Iris pigment epithelial cell (primary cell): ENCODE measurements around the gene LMAN2.

Source experiments
- DNase-seq: peaks from one replicate; pipeline ENCODE4 v3.0.0-alpha.2; 2011; ENCODE audit warnings: low read depth

The LMAN2 gene

DNA sequence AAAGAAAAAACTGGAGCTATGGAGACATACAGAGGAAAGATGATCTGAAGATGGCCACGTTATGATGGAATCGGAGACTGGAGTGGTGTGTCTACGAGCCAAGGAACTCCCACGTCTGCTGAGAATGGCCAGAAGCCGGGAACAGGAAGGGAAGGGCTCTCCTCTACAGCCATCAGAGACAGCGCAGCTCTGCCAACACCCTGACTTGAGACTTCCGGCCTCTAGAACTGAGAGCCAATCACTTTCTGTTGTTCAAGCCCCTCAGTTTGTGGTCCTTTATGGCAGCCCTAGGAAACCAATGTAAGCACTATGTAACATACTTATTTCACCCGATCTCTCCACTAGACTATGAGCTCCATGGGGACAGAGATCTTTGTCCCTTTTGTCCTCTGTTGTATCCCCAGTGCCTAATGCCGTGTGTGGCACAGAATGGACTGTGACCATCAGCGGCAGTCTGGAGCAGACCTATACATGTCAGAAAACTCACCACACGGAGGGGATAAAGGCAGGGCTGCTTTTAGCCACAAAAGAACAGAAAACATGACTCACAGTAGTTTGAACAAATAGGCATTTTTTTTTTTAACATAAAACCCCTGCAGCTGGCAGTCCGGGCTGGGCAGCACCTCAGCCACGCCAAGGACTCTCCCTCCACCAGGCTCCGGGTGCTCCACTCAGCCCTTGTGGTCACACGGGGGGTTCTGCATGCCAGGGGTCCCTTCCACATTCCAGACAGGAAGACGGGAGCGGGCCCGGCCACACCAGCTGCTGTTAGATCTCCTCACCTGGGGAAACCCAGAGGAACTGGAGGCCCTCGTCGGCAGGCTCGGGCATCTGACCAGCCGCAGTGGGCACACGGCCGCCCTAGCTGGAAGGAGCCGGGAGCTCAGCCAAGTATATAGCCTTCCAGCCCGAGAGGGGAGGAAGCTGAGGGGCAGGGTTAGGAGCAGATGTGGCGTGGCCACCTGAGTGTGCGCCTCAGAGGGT lies 23.6 kb downstream of the LMAN2 start:
- DNase-seq = peak; percentile 62

- no peak for DNase-seq
Measured at GRCh38 chr5:177325868-177326381, 25.5 kb downstream of the LMAN2 start.

DNA sequence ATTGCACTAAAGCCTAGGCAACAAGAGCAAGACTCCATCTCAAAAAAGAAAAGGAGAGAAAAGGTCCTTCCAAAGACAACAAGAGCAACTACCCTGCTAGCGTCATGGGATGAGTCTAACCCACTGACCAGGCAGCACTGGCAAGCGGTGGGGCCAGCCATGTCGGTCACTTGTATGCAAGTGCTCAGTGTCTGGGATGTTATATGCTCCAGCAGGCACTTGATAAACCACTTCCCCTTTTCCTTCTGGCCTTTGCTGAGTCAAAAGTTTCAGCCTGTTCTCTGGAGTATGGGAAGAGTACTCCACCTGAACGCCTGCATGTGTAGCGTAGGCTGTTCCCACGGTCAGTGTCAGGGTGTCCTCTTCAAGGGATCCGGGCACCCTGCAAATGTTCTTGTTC lies 30.6 kb downstream of the LMAN2 start:
- no peak for DNase-seq

GRCh38 chr5:177319913-177320588 lies 31.4 kb downstream of the LMAN2 start:
- no peak for DNase-seq

DNA sequence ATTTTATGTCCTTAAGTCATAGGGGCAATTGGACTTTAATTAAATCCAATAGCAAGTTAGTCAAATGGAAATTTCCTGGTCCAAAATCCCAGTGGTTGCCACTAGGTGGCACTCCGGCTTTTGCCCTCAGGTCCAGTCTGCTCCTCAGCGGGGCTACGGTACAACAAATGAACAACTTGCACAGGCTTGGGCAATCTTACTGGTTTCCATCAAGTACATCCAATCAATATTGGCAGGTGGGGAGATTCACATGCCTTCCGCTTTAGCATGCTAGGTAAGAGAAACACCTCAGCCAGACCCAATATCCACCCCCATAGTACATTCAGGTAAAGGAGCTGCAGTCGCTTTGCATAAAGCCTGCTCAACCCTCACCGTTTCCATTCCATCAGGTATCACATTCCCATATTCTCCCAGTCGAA lies 33.5 kb downstream of the LMAN2 start:
- DNase-seq = peak; percentile 82

DNA sequence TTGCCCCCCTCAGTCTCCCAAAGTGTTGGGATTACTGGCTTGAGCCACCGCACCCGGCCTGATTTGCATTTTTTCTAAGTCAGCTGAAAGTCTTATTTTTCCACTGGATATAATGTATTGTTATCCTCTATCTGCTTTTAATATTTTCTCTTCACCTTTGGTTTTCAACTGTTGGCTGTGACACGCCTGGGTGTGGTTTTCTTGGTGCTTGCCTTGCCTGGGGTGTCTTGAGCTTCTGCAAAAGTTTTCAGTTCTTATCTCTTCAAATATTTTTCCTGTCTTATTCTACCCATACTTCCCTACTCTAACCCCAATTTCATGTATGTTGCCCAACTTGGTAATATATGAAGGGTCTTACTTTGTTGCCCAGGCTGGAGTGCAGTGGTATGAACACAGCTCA lies 35.5 kb downstream of the LMAN2 start:
- no peak for DNase-seq

DNA sequence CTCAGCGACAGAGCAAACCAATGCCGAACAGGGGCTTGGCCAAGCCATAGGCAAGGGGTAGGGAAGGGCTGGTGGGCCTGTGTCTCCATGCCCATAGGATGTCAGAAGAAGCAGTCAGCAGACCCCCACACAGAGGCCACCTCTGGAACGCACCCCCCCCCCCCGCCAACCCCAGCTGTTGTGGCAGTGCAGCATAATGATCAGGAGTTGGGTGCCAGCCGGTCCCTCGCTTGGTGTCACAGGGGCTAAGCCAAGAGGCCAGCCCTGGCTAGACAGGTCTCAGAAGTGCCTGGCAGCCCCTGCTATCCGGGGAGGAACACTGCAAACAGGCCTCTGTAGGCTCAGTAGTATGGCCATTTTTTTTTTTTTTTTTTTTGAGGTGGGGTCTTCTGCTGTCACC lies 36.1 kb downstream of the LMAN2 start:
- DNase-seq = no peak

DNA sequence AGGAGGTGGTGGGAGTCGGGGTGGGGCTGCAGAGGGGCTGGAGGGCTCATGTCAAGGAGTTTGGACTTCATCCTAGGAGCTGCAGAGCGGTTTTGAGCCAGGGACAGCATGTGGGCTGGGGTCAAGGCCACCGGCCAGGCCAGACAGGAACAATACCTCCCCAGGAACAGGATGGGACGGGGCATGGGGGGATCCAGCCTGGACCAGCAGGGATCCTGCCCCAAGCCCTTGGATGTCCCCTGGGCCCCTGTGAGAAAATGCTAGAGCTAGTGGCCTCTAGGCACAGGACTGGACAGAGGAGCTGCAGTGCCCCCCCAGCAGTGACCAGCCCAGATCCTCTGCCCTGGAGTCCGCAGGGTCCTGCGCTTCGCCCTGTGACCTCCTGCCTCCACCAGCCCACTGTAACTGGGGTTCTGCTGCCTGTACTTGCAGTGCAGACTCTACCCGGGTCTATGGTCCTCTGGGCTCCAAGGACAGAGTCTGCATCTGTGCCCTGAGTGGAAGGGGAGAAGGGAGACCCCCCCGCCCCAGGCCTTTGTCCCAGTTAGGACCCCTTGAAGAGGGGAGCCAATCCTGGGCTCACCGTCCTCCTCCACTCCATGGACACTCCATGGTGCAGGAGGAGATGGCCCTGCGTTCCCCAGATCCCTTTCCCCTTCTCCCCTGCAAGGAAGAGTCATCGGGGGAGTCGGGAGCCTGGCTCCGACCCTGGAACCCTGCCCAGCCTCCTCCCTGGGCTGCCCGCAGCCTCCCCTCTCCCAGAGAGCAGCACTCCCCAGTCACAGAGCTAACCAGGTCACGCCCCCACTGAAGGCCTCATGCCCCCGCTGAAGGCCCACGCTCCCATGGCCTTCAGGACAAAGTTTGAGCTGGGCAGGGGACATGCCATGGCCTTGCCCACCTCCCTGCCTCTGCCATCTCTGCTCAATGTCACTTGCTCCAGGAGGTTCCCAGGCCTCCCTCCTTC lies 36.8 kb downstream of the LMAN2 start:
- no peak for DNase-seq

DNA sequence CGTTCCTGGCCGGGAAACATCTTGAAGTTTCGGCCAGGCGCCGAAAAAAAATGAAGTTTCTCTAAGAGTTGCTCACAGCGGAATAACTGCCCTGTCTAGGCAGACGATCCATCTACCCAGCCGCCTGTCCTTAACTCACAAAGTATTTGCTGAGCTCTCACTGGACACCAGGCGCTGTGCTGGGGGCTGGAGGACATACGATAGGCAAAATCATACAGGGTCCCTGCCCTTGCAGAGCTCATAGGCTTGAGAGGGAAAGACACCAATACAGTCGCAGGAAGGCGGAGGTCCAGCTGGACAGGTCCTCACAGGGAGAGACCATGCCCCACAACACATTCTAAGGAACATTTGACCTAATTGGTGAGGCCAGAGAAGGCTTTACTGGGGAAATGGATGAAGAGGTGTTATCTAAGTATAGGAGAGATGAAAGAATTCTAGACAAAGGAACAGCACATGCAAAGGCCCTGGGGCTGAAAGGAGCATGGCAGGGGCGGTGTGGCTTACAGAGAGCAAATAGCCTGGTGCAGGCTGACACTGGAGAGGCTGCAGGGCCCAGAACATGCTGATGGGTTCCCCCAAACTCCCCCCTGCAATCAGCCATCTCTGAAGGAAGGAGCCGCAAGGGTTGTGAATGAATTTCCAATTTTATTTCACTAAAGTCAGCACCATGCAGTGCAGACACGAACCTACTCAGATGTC lies 37.8 kb downstream of the LMAN2 start:
- no peak for DNase-seq

DNA sequence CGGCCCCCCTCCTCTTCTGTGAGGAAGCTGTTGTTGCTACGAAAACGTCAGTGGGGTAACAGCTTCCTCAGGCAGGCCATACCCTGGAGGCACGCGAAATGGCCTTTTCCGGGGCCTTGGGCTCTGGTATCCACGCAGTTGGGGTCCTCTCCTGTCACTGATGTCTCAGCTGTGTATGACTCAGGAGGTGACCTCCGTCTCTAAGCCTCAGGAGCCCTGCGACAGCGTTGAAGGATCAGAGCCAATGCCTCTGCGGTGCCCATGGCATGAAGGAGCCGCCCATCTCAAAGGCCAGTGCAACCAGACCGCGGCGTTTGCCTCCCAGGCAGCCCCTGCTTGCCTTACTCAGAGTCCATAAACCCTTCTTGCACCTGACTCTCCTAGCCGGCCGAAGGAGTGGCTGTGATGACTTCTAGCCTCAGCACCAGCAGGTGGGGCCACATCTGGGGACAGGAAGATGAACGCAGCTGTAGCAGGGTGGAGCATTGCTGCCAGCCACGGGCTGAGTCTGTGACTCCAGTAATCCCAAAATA lies 38.8 kb downstream of the LMAN2 start:
- no peak for DNase-seq

- peak; percentile 93 for DNase-seq
Measured at GRCh38 chr5:177311723-177312648, 39.5 kb downstream of the LMAN2 start, which contains the start of gene MXD3. TSS of gene MXD3 (minus strand) at chr5:177311898. CDS start at chr5:177311830, 68 bp downstream.

DNA sequence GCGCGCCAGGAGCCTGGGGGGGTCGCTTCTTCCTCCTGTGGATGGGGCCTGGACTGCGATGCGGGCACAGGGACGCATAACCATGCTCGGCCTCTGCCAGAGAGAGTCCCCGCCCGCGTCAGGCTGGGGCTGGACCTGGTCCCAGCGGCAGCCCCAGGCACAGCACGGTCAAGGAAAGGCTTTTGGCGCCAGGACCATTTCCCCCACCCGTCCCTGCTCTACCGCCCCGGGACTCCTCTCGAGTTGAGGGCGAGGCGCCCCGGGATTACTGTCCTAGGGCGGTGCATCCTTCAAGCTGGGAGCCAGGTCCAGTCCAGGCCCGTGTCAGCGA lies 40.1 kb downstream of the LMAN2 start:
- no peak for DNase-seq

DNA sequence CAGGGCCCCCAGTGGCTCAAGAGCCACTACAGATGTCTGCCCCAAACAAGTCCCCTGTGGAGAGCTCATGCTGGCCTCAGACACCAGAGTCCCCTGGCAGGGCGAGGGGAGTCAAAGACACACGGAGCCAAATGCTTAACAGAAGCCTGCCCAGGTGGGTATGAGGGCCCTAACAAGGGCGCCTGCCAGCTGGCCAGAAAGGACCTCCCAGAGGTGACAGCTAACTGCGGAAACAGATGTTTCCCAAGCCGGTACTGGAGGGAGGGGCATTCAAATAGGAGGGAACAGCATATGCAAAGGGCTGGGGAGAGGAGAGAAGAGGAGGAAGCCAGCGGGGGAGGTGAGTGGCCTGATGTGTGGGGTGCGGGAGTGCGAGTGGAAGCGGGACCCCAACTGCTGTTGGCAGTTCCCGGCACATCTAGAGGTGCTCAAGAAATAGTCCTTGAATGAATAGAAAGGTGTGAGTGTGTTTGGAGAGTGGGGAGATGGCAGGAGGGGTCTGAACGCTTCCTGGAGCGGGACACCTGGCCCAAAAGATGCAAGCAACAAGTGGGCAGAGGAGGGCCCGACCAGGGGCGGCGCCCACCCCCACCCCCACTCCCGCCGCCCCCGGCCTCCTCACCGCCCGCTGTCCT lies 40.6 kb downstream of the LMAN2 start:
- no peak for DNase-seq

- no peak for DNase-seq
Measured at GRCh38 chr5:177310332-177310731, 41.1 kb downstream of the LMAN2 start.

DNA sequence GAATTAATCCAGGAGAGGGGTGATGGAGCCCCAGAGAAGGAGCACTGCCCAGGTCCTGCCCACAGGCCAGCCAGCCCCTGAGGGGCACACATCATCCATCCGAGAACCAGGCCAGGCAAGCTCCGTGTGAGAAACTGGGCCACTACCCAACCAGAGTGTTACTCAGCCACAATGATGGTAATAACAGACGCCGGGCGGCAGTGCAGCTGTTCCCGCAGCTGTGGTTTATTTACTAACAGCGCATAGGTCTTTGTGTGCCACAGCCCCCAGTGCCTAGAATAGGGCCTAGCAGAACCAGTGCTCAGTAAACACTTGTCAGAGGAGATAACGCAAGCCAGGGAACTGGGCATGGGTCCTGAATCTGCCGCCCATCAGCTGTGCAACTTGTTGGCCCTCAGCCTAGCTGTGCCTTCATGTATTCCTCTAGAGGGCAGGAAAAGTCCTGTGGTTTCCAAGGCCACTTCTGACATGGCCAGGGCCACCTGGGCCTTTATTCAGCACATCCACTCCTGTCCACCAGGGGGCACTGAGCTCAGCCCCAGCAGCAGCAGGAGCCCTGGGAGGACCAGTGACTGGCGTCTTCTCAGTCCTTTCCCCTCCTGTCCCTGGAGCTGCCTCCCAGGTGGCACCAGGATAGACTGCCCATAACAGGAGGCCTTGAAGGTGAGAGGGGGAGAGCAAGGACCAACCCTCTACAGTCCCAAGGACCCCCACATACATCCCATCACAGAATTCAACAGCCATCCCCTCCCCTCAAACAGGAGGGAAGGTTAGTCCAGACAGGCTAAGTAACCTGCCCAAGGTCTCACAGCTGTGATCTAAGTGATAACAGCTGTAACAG lies 41.9 kb downstream of the LMAN2 start:
- peak; percentile 70 for DNase-seq

DNA sequence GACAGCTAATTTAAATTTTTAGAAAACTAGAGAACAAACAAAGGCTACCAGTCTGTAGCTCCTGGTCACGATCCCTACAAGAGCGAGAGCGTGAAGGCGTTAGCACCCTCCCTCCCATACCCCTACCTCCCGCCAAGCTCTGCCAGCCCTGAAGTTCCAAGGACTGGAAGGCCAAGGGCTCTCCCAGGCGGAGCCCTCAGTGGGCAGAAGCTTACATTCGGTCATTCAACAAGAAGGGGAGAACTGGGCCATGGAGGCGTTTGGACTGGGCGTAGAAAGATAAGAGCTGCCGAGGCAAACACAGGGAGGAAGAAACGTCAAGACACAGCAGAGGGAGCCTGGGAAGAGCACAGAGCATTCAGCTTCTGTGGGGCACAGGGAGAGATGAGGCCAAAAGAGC lies 42.7 kb downstream of the LMAN2 start:
- DNase-seq = no peak

DNA sequence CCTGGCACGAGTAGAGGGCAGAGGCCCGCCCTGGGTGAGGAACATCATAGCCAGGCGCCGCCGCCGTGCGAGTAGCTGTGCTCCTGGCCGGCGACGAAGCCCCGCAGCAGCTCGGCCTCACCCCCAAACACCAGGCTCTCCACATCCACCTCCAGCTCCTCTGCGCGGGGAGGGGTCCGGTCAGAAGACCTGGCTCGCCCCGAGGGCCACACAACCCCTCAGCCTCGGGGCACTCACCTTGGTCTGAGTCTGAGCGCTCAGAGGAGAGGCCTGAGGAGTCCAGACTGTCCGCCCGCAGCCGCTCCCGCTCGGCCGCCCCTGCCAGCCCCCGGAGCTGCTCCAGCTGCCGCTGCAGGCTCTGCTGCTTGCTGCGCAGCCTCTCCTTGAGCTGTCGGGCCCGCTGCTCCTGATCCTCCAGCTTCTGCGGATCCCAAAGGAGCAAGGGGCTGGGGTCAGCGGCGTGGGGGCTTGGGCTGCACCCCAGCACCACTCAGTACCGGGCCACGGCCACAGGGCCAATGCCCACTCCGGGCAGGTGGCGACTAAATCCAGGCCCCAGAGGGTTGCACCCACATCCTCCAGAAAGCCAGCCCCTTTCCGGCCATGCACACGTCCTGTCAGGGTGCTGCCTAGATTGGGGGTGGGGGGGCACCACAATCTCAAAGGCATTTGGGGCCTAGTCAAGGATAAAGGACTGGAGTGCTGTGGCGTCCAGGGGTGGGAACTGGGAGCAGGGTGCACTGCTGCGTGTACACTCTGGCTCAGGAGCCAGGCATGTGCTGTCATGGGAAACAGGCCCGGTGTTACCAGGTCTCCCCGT lies 43.7 kb downstream of the LMAN2 start:
- no peak for DNase-seq
